ENCODE data around the gene CLMP.

CLMP gene

GRCh38 chr11:123151796-123152195 is 43.3 kb downstream of the CLMP start:
- TF ChIP-seq, protein P1, sequence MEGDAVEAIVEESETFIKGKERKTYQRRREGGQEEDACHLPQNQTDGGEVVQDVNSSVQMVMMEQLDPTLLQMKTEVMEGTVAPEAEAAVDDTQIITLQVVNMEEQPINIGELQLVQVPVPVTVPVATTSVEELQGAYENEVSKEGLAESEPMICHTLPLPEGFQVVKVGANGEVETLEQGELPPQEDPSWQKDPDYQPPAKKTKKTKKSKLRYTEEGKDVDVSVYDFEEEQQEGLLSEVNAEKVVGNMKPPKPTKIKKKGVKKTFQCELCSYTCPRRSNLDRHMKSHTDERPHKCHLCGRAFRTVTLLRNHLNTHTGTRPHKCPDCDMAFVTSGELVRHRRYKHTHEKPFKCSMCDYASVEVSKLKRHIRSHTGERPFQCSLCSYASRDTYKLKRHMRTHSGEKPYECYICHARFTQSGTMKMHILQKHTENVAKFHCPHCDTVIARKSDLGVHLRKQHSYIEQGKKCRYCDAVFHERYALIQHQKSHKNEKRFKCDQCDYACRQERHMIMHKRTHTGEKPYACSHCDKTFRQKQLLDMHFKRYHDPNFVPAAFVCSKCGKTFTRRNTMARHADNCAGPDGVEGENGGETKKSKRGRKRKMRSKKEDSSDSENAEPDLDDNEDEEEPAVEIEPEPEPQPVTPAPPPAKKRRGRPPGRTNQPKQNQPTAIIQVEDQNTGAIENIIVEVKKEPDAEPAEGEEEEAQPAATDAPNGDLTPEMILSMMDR (conservative IDR thresholded peaks at IDR 0.05): no peak
- H3K27ac ChIP-seq: no peak overlapping the region

DNA sequence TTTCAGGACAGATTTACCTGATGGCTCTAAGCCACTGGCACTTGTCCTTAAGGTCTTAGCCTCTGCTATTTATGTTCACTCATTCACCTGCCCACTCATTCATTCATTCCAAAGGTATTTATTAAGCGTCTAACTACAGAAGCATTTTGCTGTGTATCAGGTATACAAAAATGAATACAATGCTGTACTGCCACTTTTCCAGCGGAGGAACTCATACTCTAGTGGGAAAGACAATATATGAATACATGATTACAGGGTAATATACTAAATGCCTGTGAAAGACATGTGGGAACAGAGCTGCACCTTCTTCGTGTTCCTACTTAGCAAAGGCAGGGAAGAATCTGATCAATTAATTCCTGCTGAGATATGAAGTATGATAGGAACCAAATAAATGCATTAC is 43.7 kb downstream of the CLMP start:
- TF ChIP-seq, protein P1 (conservative IDR thresholded peaks at IDR 0.05): no peak
- no peak overlapping the region for H3K27ac ChIP-seq

DNA sequence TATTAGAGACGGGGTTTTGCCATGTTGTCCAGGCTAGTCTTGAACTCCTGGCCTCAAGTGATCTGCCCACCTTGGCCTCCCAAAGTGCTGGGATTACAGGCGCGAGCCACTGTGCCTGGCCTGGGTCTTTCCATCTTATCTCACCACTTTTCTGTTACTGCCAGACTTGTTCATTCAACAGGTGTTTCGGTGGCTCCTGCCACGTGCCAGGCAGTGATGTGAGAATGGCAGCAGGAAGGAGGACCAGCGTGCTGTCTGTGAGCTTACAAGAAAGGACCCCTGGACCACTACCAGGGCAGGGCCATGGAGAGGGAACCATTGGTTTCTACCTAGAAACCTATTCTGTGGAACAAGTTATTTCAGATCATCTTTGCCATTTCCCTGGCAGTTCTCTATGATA is 44.2 kb downstream of the CLMP start:
- TF ChIP-seq, protein P1 (conservative IDR thresholded peaks at IDR 0.05): no peak
- no peak overlapping the region for H3K27ac ChIP-seq

DNA sequence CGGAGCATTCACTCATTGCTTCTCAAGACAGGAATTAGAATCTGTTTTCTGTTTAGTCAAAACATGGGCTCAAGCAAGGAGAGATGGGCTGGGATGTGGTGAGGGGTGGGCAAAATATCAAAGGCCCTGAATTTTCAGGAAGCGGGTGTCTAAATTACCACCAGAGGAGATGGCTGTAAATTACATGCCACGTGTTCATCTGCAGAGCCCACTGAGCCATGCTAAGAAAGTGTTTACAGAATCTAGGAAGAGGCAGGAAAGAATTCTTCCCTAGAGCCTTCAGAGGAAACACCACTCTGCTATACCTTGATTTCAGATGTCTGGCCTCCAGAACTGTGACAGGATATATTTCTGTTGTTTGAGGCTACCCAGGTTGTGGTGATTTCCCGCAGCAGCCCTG is 46.1 kb downstream of the CLMP start:
- TF ChIP-seq, protein P1 (conservative IDR thresholded peaks at IDR 0.05): no peak

DNA sequence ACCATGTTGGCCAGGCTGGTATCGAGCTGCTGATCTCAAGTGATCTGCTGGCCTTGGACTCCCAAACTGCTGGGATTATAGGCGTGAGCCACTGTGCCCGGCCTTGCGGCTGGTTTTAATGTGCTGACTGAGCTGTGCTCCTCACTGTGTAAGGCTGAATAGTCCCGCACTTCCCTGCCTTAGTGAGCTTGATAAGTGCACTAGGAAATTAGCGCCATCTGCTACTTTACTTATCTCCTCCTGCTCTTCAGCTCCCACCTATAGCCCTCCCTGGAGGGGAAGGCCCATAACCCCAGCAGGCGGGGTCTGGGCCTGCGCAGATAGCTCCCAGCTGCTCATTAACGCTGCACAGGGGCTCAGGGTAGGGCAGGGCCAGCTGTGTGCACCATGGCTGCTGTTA is 49.4 kb downstream of the CLMP start:
- TF ChIP-seq, protein P1 (conservative IDR thresholded peaks at IDR 0.05): no peak
- H3K27ac ChIP-seq: no peak overlapping the region

More for the DNA sequence above, 46.1 kb downstream of the CLMP start:
- H3K27ac ChIP-seq: no peak overlapping the region

- TF ChIP-seq, protein P1 (conservative IDR thresholded peaks at IDR 0.05): no peak
- H3K27ac ChIP-seq: no peak overlapping the region
Observed at GRCh38 chr11:123145220-123145619, 49.8 kb downstream of the CLMP start.

DNA sequence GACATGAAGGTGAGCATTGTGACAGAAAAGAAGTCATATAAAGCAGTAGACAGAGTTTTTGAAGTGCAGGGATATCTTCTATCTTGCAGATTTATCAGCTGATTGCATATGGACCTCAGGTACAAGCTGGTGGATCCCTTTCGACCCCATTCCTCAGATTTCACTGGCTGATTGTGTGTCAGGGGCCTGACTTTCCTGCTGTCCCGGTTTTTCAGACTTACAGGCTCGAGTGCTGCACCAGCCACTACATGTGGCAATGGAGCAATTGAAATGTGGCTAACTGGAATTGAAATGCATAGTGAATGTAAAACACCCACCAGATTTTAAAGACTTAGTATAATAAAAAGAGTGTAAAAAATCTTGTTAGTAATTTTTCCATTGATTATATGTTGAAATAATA is 50.3 kb downstream of the CLMP start:
- TF ChIP-seq, protein P1 (conservative IDR thresholded peaks at IDR 0.05): no peak
- H3K27ac ChIP-seq: no peak overlapping the region

GRCh38 chr11:123143921-123144320 is 51.1 kb downstream of the CLMP start:
- H3K27ac ChIP-seq: no peak overlapping the region
- TF ChIP-seq, protein P1 (conservative IDR thresholded peaks at IDR 0.05): no peak
